GM18868 (cell line): Measurements from ENCODE around the gene IMP4.
A peak's percentile ranks its signal among the peaks of the same experiment; 100 is the strongest.

Source experiments
- ATAC-seq: cut with Tn5 transposase; IDR thresholded peaks from one replicate; pipeline ENCODE4 v1.9.1; 2021; ENCODE audit warnings: mild to moderate bottlenecking, moderate library complexity; ENCODE audit not compliant: unreplicated experiment

IMP4 gene

GRCh38 chr2:130355578-130356431, 13.1 kb downstream of the IMP4 start, which contains the start of gene PTPN18:
Gene PTPN18 (plus strand): TSS chr2:130356056. CDS start chr2:130356108, 52 bp downstream.
- ATAC-seq = peak; percentile 91

- no peak for ATAC-seq
Observed at GRCh38 chr2:130357864-130358263, 15.2 kb downstream of the IMP4 start.

GRCh38 chr2:130358420-130359350, 16.0 kb downstream of the IMP4 start:
- ATAC-seq = no peak

GRCh38 chr2:130359466-130359865, 16.8 kb downstream of the IMP4 start:
- no peak for ATAC-seq

GRCh38 chr2:130363479-130363878, 20.8 kb downstream of the IMP4 start:
- no peak for ATAC-seq

GRCh38 chr2:130365075-130365474, 22.4 kb downstream of the IMP4 start:
- no peak for ATAC-seq

- no peak for ATAC-seq
Observed at GRCh38 chr2:130365963-130366362, 23.3 kb downstream of the IMP4 start.

GRCh38 chr2:130366720-130367119, 24.0 kb downstream of the IMP4 start:
- no peak for ATAC-seq

GRCh38 chr2:130368786-130369185, 26.1 kb downstream of the IMP4 start:
- no peak for ATAC-seq

GRCh38 chr2:130369311-130369964, 26.7 kb downstream of the IMP4 start:
- no peak for ATAC-seq

- ATAC-seq = no peak
Observed at GRCh38 chr2:130369965-130370341, 27.3 kb downstream of the IMP4 start.

GRCh38 chr2:130370490-130370889, 27.8 kb downstream of the IMP4 start:
- ATAC-seq = peak; percentile 23

GRCh38 chr2:130371723-130372054, 29.0 kb downstream of the IMP4 start:
- ATAC-seq = no peak

- ATAC-seq = peak; percentile 64
Observed at GRCh38 chr2:130372055-130372832, 29.5 kb downstream of the IMP4 start.

GRCh38 chr2:130372833-130373807, 30.4 kb downstream of the IMP4 start:
- ATAC-seq = peak; percentile 0

- ATAC-seq = no peak
Observed at GRCh38 chr2:130373808-130374365, 31.2 kb downstream of the IMP4 start.

- ATAC-seq = no peak
Observed at GRCh38 chr2:130374587-130375290, 32.0 kb downstream of the IMP4 start.
